ENCODE measurements around the gene ZNF214. TPM values are rescaled to one million over a fixed set of nuclear protein-coding genes. Genes with fewer than 3 reads are reported as not detected.

ZNF214 gene
- total RNA-seq, result 1 to 10 TPM; 1.8 to 2.0 TPM
- long read RNA-seq, result 0 reads

DNA sequence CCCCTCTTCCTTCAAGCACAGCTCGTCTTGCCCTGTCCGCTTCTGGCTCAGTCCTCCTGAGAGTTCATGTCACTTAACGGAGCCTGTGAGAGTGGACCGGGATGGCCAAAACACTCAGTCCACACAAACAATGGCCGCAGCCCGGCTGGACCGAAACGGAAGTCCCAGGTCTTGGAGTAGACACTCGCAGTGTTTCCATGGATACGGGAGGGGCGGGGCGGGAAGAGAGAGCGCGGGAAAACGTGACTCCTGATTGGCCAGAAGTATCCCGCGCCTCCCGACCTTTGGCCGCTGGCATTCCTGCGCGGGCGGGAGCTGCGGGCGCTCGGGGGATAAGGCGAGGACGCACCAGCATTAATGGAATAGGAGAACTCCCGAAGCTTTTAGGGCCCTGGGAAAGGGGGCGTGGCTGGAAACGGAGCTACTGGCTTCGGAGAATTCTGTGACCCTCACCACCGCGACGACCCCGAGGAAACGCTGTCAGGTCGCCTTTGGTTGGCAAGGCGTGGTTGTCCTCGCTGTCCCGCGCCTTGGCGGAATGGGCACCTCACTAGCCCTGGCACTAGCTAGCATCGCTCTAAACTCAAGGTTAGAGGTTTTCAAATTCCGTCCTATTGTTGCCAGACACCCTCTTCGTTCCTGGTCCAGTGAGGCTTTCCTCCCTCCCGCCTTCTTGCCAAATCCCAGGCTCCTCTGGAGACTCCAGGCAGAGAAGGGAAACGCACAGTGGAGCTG is at the start of gene ZNF214, which contains the start of gene NLRP14:
ZNF214 (minus strand) TSS at position 164 of the 735 bp plus-strand sequence. CDS start 17,511 bp downstream, outside the sequence.
NLRP14 (plus strand) TSS at position 297 of the 735 bp plus-strand sequence. CDS start 18,108 bp downstream, outside the sequence.
- DNase-seq (peak; percentile 92 to 95), ATAC-seq (peak; percentile 99)
- intact Hi-C loops (cut with DNase I, micrococcal nuclease), result no loop called here

DNA sequence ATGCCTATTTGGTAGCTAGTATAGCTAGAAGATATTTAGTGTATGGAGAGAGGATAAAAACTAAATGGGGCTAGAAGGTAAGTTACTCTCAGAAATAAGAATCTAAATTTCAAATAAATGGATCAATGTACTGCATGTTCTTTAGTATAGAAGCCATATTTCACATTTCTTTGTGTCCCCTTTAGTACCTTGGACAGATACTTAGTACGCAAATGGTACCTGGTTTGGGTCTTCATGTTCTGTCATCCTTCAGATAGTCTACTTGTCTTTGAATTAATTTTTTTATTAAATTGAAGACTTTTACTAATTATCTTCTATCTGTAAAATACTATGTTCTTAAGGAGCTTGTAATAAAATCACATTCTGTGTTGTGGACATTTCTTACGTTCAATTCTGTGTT is 42.4 kb upstream of the ZNF214 start:
- intact Hi-C loops (cut with DNase I, micrococcal nuclease), result no loop called here
- ATAC-seq, result no peak
- no peak for DNase-seq

DNA sequence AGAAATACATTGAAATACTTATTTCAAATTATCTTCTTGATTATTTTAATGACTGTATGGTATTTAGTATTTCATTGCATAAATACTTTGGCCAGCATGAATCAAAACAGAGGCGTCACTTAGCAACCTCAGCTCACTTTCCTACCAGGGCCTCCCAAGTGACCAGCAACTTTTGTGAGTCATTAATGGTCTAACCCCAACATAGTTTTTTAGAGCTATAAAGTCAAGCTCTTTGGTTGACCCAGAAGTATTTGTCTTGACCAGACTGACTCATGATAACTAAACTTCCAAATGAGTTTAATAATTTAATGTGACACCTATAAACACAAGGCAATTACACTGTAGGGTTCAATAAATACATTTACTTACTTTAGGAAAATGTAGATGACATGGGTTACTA is 40.7 kb upstream of the ZNF214 start:
- DNase-seq, result no peak
- intact Hi-C loops (cut with DNase I, micrococcal nuclease), result no loop called here
- no peak for ATAC-seq

DNA sequence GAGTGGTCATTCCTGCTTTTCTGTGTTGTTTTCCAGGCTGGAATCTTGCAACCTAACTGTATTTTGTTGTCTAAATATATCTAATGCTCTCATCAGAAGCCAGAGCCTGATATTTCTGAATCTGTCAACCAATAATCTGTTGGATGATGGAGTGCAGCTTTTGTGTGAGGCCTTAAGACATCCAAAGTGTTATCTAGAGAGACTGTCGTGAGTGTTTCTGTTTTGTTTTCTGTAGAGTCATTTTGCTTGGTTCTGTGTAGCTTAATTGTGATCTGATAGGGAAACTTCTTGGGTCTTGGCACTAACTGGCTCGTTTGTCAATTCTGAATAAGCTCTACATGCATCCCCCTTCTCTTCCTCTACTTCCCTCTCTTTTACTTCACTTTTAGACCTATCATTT is 37.5 kb upstream of the ZNF214 start:
- DNase-seq (no peak), ATAC-seq (no peak)
- intact Hi-C loops (cut with DNase I, micrococcal nuclease), result no loop called here

DNA sequence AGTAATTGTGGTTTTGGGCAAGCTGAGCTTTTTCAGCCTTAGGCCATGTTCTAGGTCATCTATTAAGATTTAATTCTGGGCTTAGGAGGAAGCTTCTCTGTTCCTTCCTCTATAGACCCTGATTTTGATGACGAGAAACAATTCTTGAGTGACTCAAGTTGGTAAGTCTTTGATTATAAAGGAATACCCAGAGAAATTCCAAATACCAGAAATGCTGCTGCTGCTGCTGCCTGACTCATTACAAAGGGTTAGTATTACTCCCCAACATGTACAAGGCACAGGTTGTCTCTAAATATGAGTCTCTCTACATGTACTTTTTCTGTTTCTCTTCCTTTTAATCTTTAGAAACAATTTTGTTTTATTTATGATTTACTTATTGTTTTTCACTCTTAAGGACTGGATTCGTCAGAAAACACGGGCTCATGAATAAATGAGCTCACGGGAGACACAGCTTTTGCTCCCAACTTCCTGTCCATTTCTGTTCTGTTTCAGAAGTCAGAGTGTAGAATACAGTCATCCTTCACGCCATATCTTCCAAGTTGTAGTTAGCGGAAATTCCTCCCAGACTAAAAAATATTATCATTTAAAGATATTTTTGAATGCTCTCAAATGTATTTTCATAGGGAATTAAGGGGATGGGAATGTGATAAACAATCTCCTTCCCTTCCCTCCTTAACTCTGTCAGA is 36.8 kb upstream of the ZNF214 start:
- ATAC-seq (no peak), DNase-seq (no peak)
- intact Hi-C loops (cut with DNase I, micrococcal nuclease), result no loop called here

DNA sequence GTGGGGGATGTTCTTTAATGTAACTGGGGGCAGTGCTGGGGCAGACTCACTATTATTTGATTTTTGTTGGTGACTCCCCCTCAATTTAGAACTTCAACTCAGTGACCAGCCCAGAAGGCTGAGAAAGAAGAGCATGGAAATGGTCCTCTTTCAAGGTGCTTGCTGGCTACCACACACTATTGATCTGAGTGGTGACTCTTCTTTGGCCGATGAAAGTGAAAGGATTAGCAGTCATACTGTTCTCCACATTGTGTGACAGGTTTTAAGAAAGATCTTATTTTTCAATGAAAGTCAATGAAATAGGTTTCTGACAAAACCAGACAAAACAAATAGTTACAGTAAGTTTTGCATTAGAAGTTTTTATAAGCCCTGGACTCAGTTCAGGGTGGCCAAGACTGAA is 30.0 kb upstream of the ZNF214 start:
- intact Hi-C loops (cut with DNase I, micrococcal nuclease), result no loop called here
- ATAC-seq, result no peak

DNA sequence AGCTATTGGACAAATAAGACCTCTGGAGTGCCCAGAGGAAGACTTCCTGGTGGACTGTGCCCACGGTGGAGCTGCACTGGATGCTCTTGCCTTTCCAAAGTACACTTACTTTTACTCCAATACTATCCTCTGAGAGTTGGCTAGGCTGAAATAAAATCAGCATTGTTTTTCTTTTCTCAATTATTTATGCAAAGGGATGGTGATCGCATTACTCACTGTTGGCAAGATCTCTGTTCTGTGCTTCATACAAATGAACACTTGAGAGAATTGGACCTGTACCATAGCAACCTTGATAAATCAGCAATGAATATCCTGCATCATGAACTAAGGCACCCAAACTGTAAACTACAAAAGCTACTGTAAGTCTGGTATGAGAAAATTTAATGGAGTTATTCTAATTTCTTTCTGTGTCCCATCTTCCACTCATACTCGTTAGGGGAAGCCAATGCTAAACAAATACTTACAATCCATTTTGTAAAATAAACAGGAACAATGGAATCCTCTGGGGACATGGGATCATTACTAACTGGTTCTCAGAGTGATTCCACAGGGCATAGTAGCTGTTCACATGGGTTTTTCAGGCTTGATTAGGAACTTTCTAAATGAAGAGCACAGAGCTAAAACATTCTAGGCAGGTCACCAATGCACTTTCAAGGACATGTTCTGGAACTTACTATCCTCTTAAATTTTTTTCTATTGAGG is 26.5 kb upstream of the ZNF214 start:
- intact Hi-C loops (cut with DNase I, micrococcal nuclease), result no loop called here
- ATAC-seq, result no peak
- DNase-seq, result no peak

More for the DNA sequence above, 30.0 kb upstream of the ZNF214 start:
- DNase-seq, result no peak

DNA sequence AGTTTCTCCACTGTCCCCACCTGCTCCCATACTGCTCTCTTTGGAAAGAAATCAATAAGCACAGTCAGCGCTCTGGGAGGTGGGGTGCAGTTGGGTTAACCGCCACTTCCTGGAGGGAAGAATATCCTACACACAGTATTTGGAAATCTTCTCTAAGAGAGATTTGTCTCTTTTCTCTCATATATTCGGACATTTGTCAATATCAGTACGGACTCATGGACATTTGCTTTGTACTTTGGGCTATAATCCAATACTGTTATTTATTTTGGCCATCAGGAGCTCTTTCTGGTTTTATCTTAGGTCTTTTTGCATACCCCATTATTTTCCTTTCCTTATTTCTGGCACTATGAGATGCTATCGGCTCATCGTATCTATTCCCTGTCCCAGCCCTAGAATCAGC is 13.9 kb upstream of the ZNF214 start:
- ATAC-seq (no peak), DNase-seq (no peak)
- intact Hi-C loops (cut with DNase I, micrococcal nuclease), result no loop called here

DNA sequence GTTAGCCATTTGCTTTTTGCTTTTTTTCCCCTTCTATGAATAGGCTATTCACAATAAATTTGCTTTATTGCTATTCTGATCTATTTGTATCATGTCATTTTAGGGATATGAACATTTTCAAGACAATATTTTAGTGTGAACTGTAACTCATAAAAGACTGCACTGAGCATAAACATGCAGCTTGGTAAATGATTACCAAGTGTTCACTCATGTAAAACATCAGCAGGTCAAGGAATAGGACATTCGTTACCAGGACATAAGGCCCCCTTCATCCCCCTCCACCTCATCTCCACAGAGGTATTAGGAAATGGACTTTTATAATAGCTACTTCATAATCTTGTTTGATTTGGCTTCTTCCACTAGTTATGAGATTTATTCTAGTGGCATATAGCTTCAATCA is 12.5 kb upstream of the ZNF214 start:
- intact Hi-C loops (cut with DNase I, micrococcal nuclease), result no loop called here
- ATAC-seq, result peak; percentile 58
- no peak for DNase-seq

DNA sequence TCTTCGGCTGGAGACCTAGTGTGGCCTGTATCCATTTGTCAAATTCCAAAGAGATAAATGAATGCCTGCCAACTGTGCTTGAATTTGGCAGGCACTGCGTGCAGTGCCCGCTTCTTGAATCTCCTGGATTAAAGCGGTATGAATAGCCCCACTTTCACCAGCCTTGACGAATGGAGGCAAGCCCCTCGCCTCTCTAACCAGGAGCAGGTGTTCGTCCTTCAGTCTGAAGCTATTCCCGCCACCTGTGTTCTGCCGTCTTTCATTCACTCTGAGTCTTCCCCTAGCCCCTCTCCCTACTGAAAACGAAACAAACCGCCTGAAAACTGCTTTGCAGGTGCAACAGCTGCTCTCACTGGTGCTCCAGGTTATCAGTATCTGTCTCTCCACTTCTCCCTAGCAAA is 11.3 kb upstream of the ZNF214 start:
- no peak for ATAC-seq
- no peak for DNase-seq
- intact Hi-C loops (cut with DNase I, micrococcal nuclease), result no loop called here

DNA sequence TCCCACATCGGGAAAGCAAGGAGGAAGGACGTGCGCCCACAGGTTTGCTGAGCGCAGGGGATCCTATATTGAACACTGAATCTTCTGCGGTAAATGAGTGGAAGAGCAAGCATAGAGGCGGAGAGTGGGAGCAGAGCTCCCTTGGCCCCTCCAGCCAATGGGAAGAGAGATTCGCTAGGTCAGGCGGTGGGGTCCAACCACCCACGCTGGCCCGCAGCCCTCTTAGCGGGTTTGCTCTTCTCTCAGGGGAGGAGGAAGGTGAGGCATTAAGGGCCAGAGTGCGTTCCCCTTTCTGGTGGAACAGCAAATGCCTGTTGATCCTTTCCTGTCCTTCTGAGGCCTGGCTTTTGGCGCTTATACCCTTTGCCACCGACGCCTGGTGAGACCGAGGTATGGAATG is 10.7 kb upstream of the ZNF214 start:
- ATAC-seq (no peak), DNase-seq (no peak)
- intact Hi-C loops (cut with DNase I, micrococcal nuclease), result no loop called here

DNA sequence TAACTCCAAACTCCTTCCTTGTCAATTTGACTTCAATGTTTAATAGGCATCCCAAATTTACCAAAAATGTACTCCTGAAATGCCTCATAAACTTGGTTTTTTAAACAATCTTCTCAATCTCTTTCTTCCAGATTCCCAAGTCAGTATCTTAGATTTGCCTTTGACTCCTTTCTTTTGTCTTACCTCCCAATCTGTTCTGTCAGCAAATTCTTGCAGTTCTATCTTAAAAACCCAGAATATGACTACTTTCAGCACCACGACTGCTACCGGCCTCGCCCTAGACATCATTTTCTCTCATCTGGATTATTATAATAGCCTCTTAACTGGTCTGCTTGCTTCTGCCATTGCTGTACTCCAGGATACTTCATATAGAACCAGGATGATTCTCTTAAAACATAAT is 8.0 kb upstream of the ZNF214 start:
- intact Hi-C loops (cut with DNase I, micrococcal nuclease), result no loop called here
- no peak for ATAC-seq
- no peak for DNase-seq

DNA sequence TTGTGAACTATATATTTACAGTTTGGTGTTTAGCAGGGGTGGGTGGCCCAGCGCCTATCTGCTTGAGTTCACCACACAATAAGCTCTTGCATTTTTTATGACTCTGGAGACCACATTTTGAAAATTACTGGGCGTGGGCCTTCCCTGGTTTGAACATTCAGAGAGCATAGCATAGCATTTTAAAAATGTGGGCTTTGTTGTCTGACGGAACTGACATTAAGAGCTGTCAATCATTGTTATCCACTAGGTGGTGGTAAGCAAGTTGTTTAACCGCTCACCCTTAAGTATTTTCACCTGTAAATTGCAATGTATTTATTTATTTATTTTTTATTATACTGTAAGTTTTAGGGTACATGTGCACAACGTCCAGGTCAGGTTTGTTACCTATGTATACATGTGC is 1.2 kb upstream of the ZNF214 start:
- intact Hi-C loops (cut with DNase I, micrococcal nuclease), result no loop called here
- no peak for ATAC-seq
- no peak for DNase-seq

DNA sequence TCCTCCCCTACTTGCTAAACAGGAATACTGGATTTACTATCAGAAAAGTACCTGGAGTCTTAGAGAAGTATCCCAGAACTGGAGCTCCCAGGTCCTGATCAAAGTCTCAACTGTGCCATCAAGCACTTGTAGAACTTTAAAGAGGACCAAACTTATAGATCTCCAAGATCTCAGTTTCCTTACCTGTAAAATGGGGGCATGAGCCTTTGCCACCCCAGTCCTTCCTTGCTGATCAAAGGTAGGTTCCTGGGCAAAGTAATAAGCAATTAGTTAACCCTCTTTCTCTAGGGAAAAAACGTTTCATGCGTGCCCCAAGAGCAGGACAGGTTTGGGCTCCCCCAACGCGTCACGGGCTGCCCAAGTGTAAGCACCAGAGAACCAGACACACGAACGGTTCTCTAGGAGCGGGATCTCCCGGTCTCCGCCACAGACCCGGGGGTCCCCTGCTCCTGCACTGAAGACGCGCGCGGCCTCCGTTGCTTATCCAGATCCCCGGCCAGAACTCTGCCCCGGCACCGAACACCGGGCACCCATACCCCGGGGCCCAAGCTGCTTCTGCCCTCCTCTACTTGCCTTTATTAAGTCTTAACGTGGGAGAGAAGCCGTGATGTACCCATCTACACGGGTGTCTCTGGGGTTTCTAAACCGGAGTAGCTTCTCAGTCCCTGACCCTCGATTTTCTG is 505 bp downstream of the ZNF214 start:
- intact Hi-C loops (cut with DNase I, micrococcal nuclease), result no loop called here
- ATAC-seq (peak; percentile 30), DNase-seq (peak in 1 of 2 donors; percentile 27)

DNA sequence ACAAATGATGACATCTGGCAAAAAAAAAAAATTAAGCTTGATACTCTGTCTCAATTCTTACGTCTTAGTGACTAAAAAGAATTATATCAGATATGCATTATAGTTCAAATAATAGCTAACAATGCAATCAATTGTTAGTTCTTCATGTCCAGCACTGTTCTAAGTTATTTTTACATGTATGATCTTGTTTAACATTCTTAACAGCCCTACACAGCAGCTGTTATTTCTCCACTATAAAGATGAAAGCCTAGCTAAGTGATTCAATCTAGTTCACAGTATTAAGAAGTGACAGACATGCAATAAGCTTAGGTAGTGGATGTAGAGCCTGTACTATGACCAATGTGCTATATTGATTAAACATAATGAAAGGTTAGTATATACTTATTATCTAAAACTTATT is 4.1 kb downstream of the ZNF214 start:
- DNase-seq (no peak), ATAC-seq (no peak)
- intact Hi-C loops (cut with DNase I, micrococcal nuclease), result no loop called here

DNA sequence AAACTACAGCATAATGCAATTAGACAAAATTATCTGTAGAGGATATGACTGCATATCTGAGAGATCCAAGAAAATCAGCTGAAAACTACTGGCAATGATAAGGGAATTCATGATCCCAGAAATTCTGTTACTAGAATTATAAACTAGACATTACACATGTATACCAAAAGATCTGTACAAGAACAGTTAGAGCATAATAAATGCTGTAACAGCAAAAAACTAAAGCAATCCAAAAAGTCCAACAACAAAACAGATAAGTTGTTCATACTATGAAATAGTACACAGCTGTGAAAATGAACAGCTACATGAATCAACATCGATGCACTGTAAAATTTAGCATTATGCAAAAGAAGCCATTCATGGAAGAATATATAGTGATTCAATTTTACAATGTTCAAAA is 6.0 kb downstream of the ZNF214 start:
- ATAC-seq (no peak), DNase-seq (no peak)
- intact Hi-C loops (cut with DNase I, micrococcal nuclease), result no loop called here

DNA sequence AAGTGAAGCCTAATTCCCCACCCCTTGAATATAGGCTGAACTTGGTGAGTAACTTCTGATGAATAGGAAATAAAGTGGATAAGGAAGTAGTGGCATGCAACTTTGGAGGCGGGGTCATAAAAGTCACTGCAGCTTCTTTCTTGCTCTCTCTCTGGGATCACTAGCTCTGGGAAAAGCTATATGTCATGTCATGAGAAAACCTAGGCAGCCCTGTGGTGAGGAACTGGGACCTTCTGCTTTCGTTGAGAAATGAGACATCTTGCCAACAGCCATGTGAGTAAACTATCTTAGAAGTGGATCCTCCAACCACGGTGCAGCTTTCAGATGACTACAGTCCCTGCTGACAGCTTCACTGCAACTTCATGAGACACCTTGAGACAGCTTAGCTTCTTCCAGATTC is 15.7 kb downstream of the ZNF214 start:
- intact Hi-C loops (cut with DNase I, micrococcal nuclease), result no loop called here
- no peak for DNase-seq
- ATAC-seq, result peak; percentile 73

DNA sequence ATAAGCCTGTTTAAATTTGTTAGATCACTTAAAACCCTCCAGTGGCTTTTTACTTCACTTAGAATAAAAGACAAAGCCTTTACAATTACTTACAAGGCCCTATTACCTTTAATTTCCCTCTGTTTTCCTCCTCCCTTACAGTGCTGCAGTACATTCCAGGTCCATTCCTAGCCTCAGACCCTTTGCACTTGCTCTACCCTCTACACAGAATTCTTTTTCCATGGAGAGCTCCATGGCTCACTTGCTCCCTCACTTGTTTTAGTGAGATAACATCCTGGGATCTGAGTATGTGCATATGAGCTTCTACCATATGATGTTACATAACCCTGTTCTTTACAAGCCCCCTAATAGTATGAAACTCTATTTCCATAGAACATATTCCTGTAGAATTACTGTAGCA is 24.4 kb downstream of the ZNF214 start:
- no peak for ATAC-seq
- intact Hi-C loops (cut with DNase I, micrococcal nuclease), result no loop called here
- DNase-seq, result no peak

Data from left colon (tissue), 2 donors.